CD14-positive monocyte (primary cell): ENCODE measurements around the gene TMED8. TPM values are rescaled to one million over a fixed set of nuclear protein-coding genes. Genes with fewer than 3 reads are reported as not detected.
"Not testable (repeated sequence)": the region's sequence is repeated elsewhere in the genome, so short reads cannot be mapped to it uniquely, and the experiment has no call there.

Experiments used
- DNase-seq, 3 donors: peaks; one replicate each; pipeline ENCODE4 v3.0.0-alpha.2; 2011 to 2022
- H2AFZ ChIP-seq: 2 replicates; pipeline ENCODE4 v1.6.0; 2012; ENCODE audit warnings: mild to moderate bottlenecking, low read depth, low read length, inconsistent platforms; ENCODE audit not compliant: insufficient read depth, poor library complexity, severe bottlenecking
- H3K27ac ChIP-seq, 2 donors: 1 replicate in 1 of 2; 2 replicates in 1 of 2; pipeline ENCODE4 v1.5.1; 2012 to 2013; ENCODE audit warnings: low read length in 2 of 2, control low read depth in 1 of 2, inconsistent platforms in 1 of 2, low read depth in 1 of 2, mild to moderate bottlenecking in 1 of 2
- H3K27me3 ChIP-seq, 2 donors: one replicate each; pipeline versions ENCODE4 v1.6.0 to v1.6.1; 2011 to 2013; ENCODE audit warnings: low read length in 2 of 2; ENCODE audit not compliant: control insufficient read depth in 2 of 2, insufficient read depth in 2 of 2
- H3K36me3 ChIP-seq, 2 donors: replicated peaks in 1 of 2; 1 replicate in 1 of 2; 2 replicates in 1 of 2; pipeline versions ENCODE4 v1.5.1 to v1.6.1; 2012 to 2013; ENCODE audit warnings: low read length in 2 of 2, control low read depth in 1 of 2, inconsistent platforms in 1 of 2, mild to moderate bottlenecking in 1 of 2; ENCODE audit not compliant: insufficient read depth in 2 of 2, control insufficient read depth in 1 of 2
- H3K4me1 ChIP-seq, 2 donors: 1 replicate in 1 of 2; 2 replicates in 1 of 2; pipeline versions ENCODE4 v1.5.1 to v1.6.1; 2012 to 2013; ENCODE audit warnings: low read length in 2 of 2, control low read depth in 1 of 2, inconsistent platforms in 1 of 2, mild to moderate bottlenecking in 1 of 2, moderate library complexity in 1 of 2; ENCODE audit not compliant: insufficient read depth in 2 of 2, control insufficient read depth in 1 of 2
- H3K4me2 ChIP-seq: replicated peaks from 2 replicates; pipeline ENCODE3; 2012; ENCODE audit warnings: low read length, moderate library complexity, mild to moderate bottlenecking; ENCODE audit not compliant: poor library complexity, severe bottlenecking; ENCODE audit errors: extremely low read depth
- H3K4me3 ChIP-seq, 3 experiments: fragments of 200-600 bp in 1 of 3; sonication (generic) in 1 of 3; replicated peaks in 1 of 3; 1 replicate in 2 of 3; 2 replicates in 1 of 3; pipeline ENCODE4 v1.5.1; 2011 to 2013; ENCODE audit warnings: low read length in 3 of 3, mild to moderate bottlenecking in 3 of 3, control low read depth in 2 of 3, low read depth in 2 of 3, inconsistent platforms in 1 of 3, moderate library complexity in 1 of 3
- H3K79me2 ChIP-seq: 2 replicates; pipeline ENCODE4 v1.6.0; 2012; ENCODE audit warnings: mild to moderate bottlenecking, control low read depth, inconsistent platforms, low read length, moderate library complexity; ENCODE audit not compliant: insufficient read depth
- H3K9ac ChIP-seq: 2 replicates; pipeline ENCODE4 v1.6.0; 2017; ENCODE audit warnings: low read length, mild to moderate bottlenecking; ENCODE audit not compliant: insufficient read depth, poor library complexity, severe bottlenecking
- H3K9me3 ChIP-seq, 2 donors: replicated peaks in 1 of 2; 1 replicate in 1 of 2; 2 replicates in 1 of 2; pipeline versions ENCODE4 v1.5.1 to v1.6.1; 2012 to 2013; ENCODE audit warnings: low read length in 2 of 2, control low read depth in 1 of 2; ENCODE audit not compliant: control insufficient read depth in 1 of 2, insufficient read depth in 1 of 2
- H4K20me1 ChIP-seq: 2 replicates; pipeline ENCODE4 v1.6.0; 2012; ENCODE audit warnings: mild to moderate bottlenecking, low read length, control low read depth, moderate library complexity; ENCODE audit not compliant: insufficient read depth
- H3K27ac Mint-ChIP-seq, 7 donors: one replicate each; pipeline ENCODE4 v1.8.0; 2020; ENCODE audit warnings: mild to moderate bottlenecking in 7 of 7, mixed read lengths in 7 of 7, moderate library complexity in 6 of 7, inconsistent platforms in 2 of 7
- H3K27me3 Mint-ChIP-seq, 3 donors: one replicate each; pipeline ENCODE4 v1.8.0; 2021 to 2022; ENCODE audit warnings: low read depth in 3 of 3, mild to moderate bottlenecking in 3 of 3, mixed read lengths in 3 of 3, moderate library complexity in 3 of 3, inconsistent platforms in 1 of 3
- H3K36me3 Mint-ChIP-seq, 2 donors: one replicate each; pipeline ENCODE4 v1.8.0; 2020; ENCODE audit warnings: mixed read lengths in 2 of 2, inconsistent platforms in 1 of 2, mild to moderate bottlenecking in 1 of 2
- H3K4me1 Mint-ChIP-seq: one replicate; pipeline ENCODE4 v1.8.0; 2020; ENCODE audit warnings: mild to moderate bottlenecking, mixed read lengths
- H3K4me3 Mint-ChIP-seq, 2 donors: one replicate each; pipeline ENCODE4 v1.8.0; 2020; ENCODE audit warnings: mild to moderate bottlenecking in 2 of 2, mixed read lengths in 2 of 2, moderate library complexity in 1 of 2
- H3K9me3 Mint-ChIP-seq, 7 donors: one replicate each; pipeline ENCODE4 v1.8.0; 2020 to 2022; ENCODE audit warnings: mixed read lengths in 7 of 7, mild to moderate bottlenecking in 6 of 7, moderate library complexity in 6 of 7, inconsistent platforms in 2 of 7
- CTCF ChIP-seq: fragments of 200-600 bp; IDR thresholded peaks from one replicate; pipeline ENCODE4 v1.8.0; 2022; ENCODE audit warnings: antibody characterized with exemption, mild to moderate bottlenecking
- WGBS: methylation state at CpG from one replicate; pipeline ENCODE4 v1.1.5; 2013; ENCODE audit warnings: missing lambda C conversion rate; ENCODE audit not compliant: insufficient coverage; 5-methylcytosine and 5-hydroxymethylcytosine counted together
- intact Hi-C, 2 donors: fragments of 100-400 bp; cut with micrococcal nuclease; formaldehyde crosslinking; loops; one replicate each; pipeline versions ENCODE4 v1.15.0 to v1.15.1; 2023
- polyA plus RNA-seq, 3 donors: library from polyadenylated mRNA; depleted of rRNA in 1 of 3; unstranded in 2 of 3; stranded (reverse) in 1 of 3; fragments of 300-500 nt in 2 of 3; fragments of >200 nt in 1 of 3; fragmentation: Illumina TruSeq in 2 of 3; gene quantifications; 1 replicate in 2 of 3; 2 replicates in 1 of 3; pipeline ENCODE4 v1.2.3, GENCODE V29; 2012 to 2021

Gene TMED8
- polyA plus RNA-seq, 3 donors = 5.4 to 6.2 (median 6.1) TPM

DNA sequence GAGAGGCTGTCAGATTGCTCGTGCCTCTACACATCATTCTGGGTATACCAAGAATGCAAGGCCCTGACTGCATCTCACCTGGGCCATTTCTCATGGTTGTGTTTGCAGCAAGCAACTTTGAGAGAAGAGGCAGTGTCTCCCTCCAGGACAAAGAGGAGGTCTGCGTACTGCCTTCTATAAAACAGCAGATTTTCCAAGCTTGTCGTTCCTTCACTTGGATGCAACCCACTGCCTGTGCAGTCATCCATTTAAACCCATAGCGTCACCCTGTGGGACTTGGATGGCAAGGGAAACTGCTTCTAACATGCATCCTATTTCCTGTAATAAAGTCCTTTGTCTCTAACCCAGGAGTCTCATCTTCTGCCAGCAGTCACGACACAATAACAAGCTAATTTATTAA, 57.5 kb downstream of the TMED8 start:
- no peak for DNase-seq
- Mint-ChIP-seq H3K4me1 (peaks cover 19% of the 10 kb centered on the region), H3K9me3 (no peaks in the 10 kb centered on the region), H3K27ac (no peak overlapping the region), H3K4me3 (peak overlapping the region in 1 of 2 donors; percentile 16), H3K36me3 (peaks cover 0 to 6% of the 10 kb centered on the region in 2 donors), H3K27me3 (no peaks in the 10 kb centered on the region)
- Histone ChIP-seq H3K9ac (no peak overlapping the region), H3K27me3 (no peaks in the 10 kb centered on the region), H4K20me1 (no peaks in the 10 kb centered on the region), H3K27ac (no peak overlapping the region), H3K4me2 (no peak overlapping the region), H3K79me2 (peaks cover 10% of the 10 kb centered on the region), H3K36me3 (no peaks in the 10 kb centered on the region), H3K4me1 (peaks cover 12 to 23% of the 10 kb centered on the region in 2 donors), H2AFZ (no peak overlapping the region), H3K9me3 (no peaks in the 10 kb centered on the region), H3K4me3 (no peak overlapping the region)
- no peak for TF ChIP-seq CTCF
- intact Hi-C loops = loop anchor here (5.0 kb wide), 2 partner anchors 167 to 222 kb away; partner anchors contain the start of gene CIPC (in 1 of the 2)
- 88% methylated on average over 5 of the region's 5 CpGs for WGBS

GRCh38 chr14:77318756-77319155, 58.1 kb downstream of the TMED8 start:
- not testable (repeated sequence) for H3K4me3 ChIP-seq, H3K36me3 ChIP-seq, H2AFZ ChIP-seq, H3K27me3 Mint-ChIP-seq, H3K9ac ChIP-seq, H3K9me3 Mint-ChIP-seq, H3K9me3 ChIP-seq, DNase-seq, H3K4me3 Mint-ChIP-seq, H3K27ac Mint-ChIP-seq, H3K4me2 ChIP-seq, H3K79me2 ChIP-seq, H4K20me1 ChIP-seq, H3K27me3 ChIP-seq, H3K27ac ChIP-seq, H3K36me3 Mint-ChIP-seq
- intact Hi-C loops = loop anchor here (5.0 kb wide), 2 partner anchors 166 to 221 kb away; partner anchors contain the start of gene CIPC (in 1 of the 2)
- H3K4me1 ChIP-seq = peaks cover 12 to 23% of the 10 kb centered on the region in 2 donors
- H3K4me1 Mint-ChIP-seq = peaks cover 19% of the 10 kb centered on the region
- 100% methylated on average over 2 of the region's 11 CpGs for WGBS
